A549 (cell line): ENCODE results near the gene RRAGD. TPM values are rescaled to one million over a fixed set of nuclear protein-coding genes. Genes with fewer than 3 reads are reported as not detected.

Experiments
- ATAC-seq, 2 experiments: fragments of 200-7000 bp in 1 of 2; fragments of >200 bp in 1 of 2; cut with Nextera tagmentation in 1 of 2; cut with Tn5 transposase in 1 of 2; 3 replicates each; pipeline versions ENCODE4 v1.8.0 to v1.9.1; 2018 to 2020; ENCODE audit warnings: mild to moderate bottlenecking in 1 of 2, moderate library complexity in 1 of 2
- CTCF ChIA-PET: fragments of 300-600 bp; sonication (Branson Sonifier 250); formaldehyde crosslinking; extraction: SDS; loops from one replicate; lab custom pipeline; 2021; ENCODE audit warnings: antibody characterized with exemption, inconsistent platforms; lab: Yijun Ruan, JAX
- POLR2A ChIA-PET: fragments of 350-600 bp; formaldehyde crosslinking; extraction: SDS; loops from one replicate; lab custom pipeline; 2021; ENCODE audit warnings: antibody characterized with exemption, inconsistent platforms; lab: Yijun Ruan, JAX
- DNase-seq, 2 experiments: peaks; one replicate each; pipeline versions ENCODE4 v3.0.0 to v3.0.0-alpha.2; 2011 to 2016; ENCODE audit warnings: low read depth in 1 of 2, low spot score in 1 of 2
- FAIRE-seq: peaks from 2 replicates; lab custom pipeline; 2011; peaks lifted over from hg19 to GRCh38; lab: Jason Lieb, UNC
- H3K27ac ChIP-seq, 2 experiments: fragments of >200 bp; sonication (Bioruptor Twin); formaldehyde crosslinking; 3 replicates each; pipeline ENCODE4 v1.5.1; 2016 to 2017
- H3K4me1 ChIP-seq: fragments of >200 bp; sonication (Bioruptor Twin); formaldehyde crosslinking; 3 replicates; pipeline ENCODE4 v1.6.1; 2016
- H3K4me2 ChIP-seq: fragments of >200 bp; sonication (Bioruptor Twin); formaldehyde crosslinking; 3 replicates; pipeline ENCODE4 v1.6.1; 2016
- H3K4me3 ChIP-seq: fragments of >200 bp; sonication (Bioruptor Twin); formaldehyde crosslinking; 3 replicates; pipeline ENCODE4 v1.5.1; 2016
- H3K9me3 ChIP-seq: fragments of >200 bp; sonication (Bioruptor Twin); formaldehyde crosslinking; 3 replicates; pipeline ENCODE4 v1.6.1; 2016
- ATOH8 ChIP-seq: fragments of 250-450 bp; sonication (Bioruptor Pico); IDR thresholded peaks from 2 replicates; pipeline ENCODE4 v1.5.0; 2020; ENCODE audit warnings: low read depth, mild to moderate bottlenecking, moderate library complexity
- BHLHE40 ChIP-seq: IDR thresholded peaks from 2 replicates; pipeline ENCODE4 v1.6.1; 2012; ENCODE audit warnings: low read depth, low read length, inconsistent platforms
- CBX8 ChIP-seq: fragments of 200-600 bp; sonication (generic); IDR thresholded peaks from 2 replicates; pipeline ENCODE4 v1.6.1; 2016
- CHD2 ChIP-seq: fragments of 150-350 bp; IDR thresholded peaks from 2 replicates; pipeline ENCODE4 v1.6.1; 2014; ENCODE audit warnings: low read length; ENCODE audit not compliant: partially characterized antibody
- EHMT2 ChIP-seq: fragments of 200-600 bp; sonication (generic); IDR thresholded peaks from 2 replicates; pipeline ENCODE4 v1.6.1; 2016; ENCODE audit warnings: antibody characterized with exemption, low read depth, mild to moderate bottlenecking, moderate library complexity
- ELK1 ChIP-seq: fragments of 150-350 bp; IDR thresholded peaks from 2 replicates; pipeline ENCODE4 v1.6.1; 2014; ENCODE audit warnings: low read depth, mild to moderate bottlenecking, low read length
- ESRRA ChIP-seq: fragments of 150-350 bp; IDR thresholded peaks from 2 replicates; pipeline ENCODE4 v1.6.1; 2014; ENCODE audit warnings: mild to moderate bottlenecking, low read length, borderline replicate concordance
- FOSL2 ChIP-seq, 2 experiments: fragments of 450-650 bp in 1 of 2; fragments of >200 bp in 1 of 2; sonication (Bioruptor Twin) in 1 of 2; formaldehyde crosslinking; IDR thresholded peaks; 2 replicates each; pipeline versions ENCODE4 v1.5.0 to v1.6.1; 2016 to 2020; ENCODE audit warnings: mild to moderate bottlenecking in 1 of 2, moderate library complexity in 1 of 2
- FOXS1 ChIP-seq: fragments of 250-450 bp; sonication (Bioruptor Pico); IDR thresholded peaks from 2 replicates; pipeline ENCODE4 v1.5.0; 2020; ENCODE audit warnings: mild to moderate bottlenecking, moderate library complexity
- HDAC2 ChIP-seq: fragments of 200-600 bp; sonication (generic); IDR thresholded peaks from 2 replicates; pipeline ENCODE4 v1.6.1; 2016
- HES2 ChIP-seq: fragments of >200 bp; sonication (Bioruptor Twin); formaldehyde crosslinking; IDR thresholded peaks from 2 replicates; pipeline ENCODE4 v1.6.1; 2016
- HEYL ChIP-seq: fragments of 250-450 bp; sonication (Bioruptor Pico); IDR thresholded peaks from 2 replicates; pipeline ENCODE4 v1.8.0; 2021; ENCODE audit warnings: mild to moderate bottlenecking, moderate library complexity
- HMGXB4 ChIP-seq: fragments of 250-450 bp; sonication (Bioruptor Pico); IDR thresholded peaks from 2 replicates; pipeline ENCODE4 v1.5.0; 2021; ENCODE audit warnings: mild to moderate bottlenecking, moderate library complexity, borderline replicate concordance
- HOXA7 ChIP-seq: fragments of 250-450 bp; sonication (Bioruptor Pico); IDR thresholded peaks from 2 replicates; pipeline ENCODE4 v1.5.0; 2020; ENCODE audit warnings: mild to moderate bottlenecking, moderate library complexity
- KDM1A ChIP-seq: fragments of 200-600 bp; sonication (generic); IDR thresholded peaks from 2 replicates; pipeline ENCODE4 v1.6.1; 2016; ENCODE audit warnings: low read depth, mild to moderate bottlenecking
- KDM5A ChIP-seq: fragments of 200-600 bp; sonication (generic); IDR thresholded peaks from 2 replicates; pipeline ENCODE4 v1.6.1; 2016; ENCODE audit warnings: antibody characterized with exemption, mild to moderate bottlenecking
- MAFK ChIP-seq: fragments of 450-650 bp; IDR thresholded peaks from 2 replicates; pipeline ENCODE4 v1.6.1; 2014; ENCODE audit not compliant: partially characterized antibody
- NFE2L2 ChIP-seq: fragments of 150-350 bp; conservative IDR thresholded peaks from 2 replicates; pipeline ENCODE4 v1.6.1; 2014; ENCODE audit warnings: low read length
- NR3C1 ChIP-seq: fragments of >200 bp; sonication (Bioruptor Twin); formaldehyde crosslinking; IDR thresholded peaks from 3 replicates; pipeline ENCODE4 v1.6.1; 2017
- POLR2A ChIP-seq: IDR thresholded peaks from 2 replicates; pipeline ENCODE4 v1.6.1; 2012; ENCODE audit warnings: mild to moderate bottlenecking, low read length
- RCOR1 ChIP-seq: fragments of 150-350 bp; IDR thresholded peaks from 2 replicates; pipeline ENCODE4 v1.6.1; 2014; ENCODE audit warnings: antibody characterized with exemption, low read length, low read depth
- SMC3 ChIP-seq: fragments of >200 bp; sonication (Bioruptor Twin); formaldehyde crosslinking; IDR thresholded peaks from 3 replicates; pipeline ENCODE4 v1.6.1; 2018; ENCODE audit warnings: inconsistent platforms
- TP53 ChIP-seq: fragments of 250-450 bp; sonication (Bioruptor Pico); IDR thresholded peaks from 2 replicates; pipeline ENCODE4 v1.5.0; 2021; ENCODE audit warnings: mild to moderate bottlenecking, moderate library complexity
- ZC3H11A ChIP-seq: fragments of 450-650 bp; IDR thresholded peaks from 2 replicates; pipeline ENCODE4 v1.6.1; 2014; ENCODE audit warnings: antibody characterized with exemption, mild to moderate bottlenecking
- ZFP36 ChIP-seq: fragments of 450-650 bp; IDR thresholded peaks from 2 replicates; pipeline ENCODE4 v1.6.1; 2014; ENCODE audit warnings: borderline replicate concordance; ENCODE audit not compliant: partially characterized antibody
- WGBS: methylation state at CpG from one replicate; pipeline ENCODE4 v1.1.6; 2017; ENCODE audit errors: missing lambda C conversion rate; 5-methylcytosine and 5-hydroxymethylcytosine counted together
- polyA plus RNA-seq, 4 experiments: library from polyadenylated mRNA; depleted of rRNA in 3 of 4; stranded (reverse); fragments of >200 nt; fragmentation: RNase III in 1 of 4; extraction: RNeasy Plus Mini Kit Qiagen cat#74134 plus additional on column Dnase treatment in 1 of 4; gene quantifications; 2 replicates in 3 of 4; 3 replicates in 1 of 4; pipeline ENCODE4 v1.2.3, GENCODE V29; 2011 to 2017

The RRAGD gene
- polyA plus RNA-seq, 2 of the 4 experiments (the other 2 are of a cell fraction): 0.72 to 1.2 TPM

GRCh38 chr6:89385846-89386245, 26.2 kb downstream of the RRAGD start (continued):
- TF ChIP-seq CHD2: no peak
- no peak for TF ChIP-seq CBX8
- no peak for TF ChIP-seq EHMT2
- no peak for TF ChIP-seq HMGXB4 (CRISPR knock-in tag)
- TF ChIP-seq HEYL (CRISPR knock-in tag): no peak
- no peak for TF ChIP-seq KDM1A
- no peak for TF ChIP-seq FOXS1 (CRISPR knock-in tag)
- TF ChIP-seq SMC3: no peak

GRCh38 chr6:89385156-89385667, 26.9 kb downstream of the RRAGD start:
- CTCF ChIA-PET: interaction anchor here (1.3 to 3.9 kb wide), 2 partner anchors 13 to 16 kb away, joined by 4 to 21 read pairs; no protein-coding TSS in a partner anchor
- Histone ChIP-seq H3K4me3 (no peak overlapping the region), H3K9me3 (no peaks in the 10 kb centered on the region), H3K4me1 (no peaks in the 10 kb centered on the region), H3K4me2 (no peak overlapping the region), H3K27ac (no peak overlapping the region)
- POLR2A ChIA-PET: no interaction called here
- DNase-seq (peak in 1 of 2 experiments; percentile 7), ATAC-seq (no peak), FAIRE-seq (no peak)
- WGBS: 68% methylated on average over 5 of the region's 5 CpGs
- TF ChIP-seq ZC3H11A: no peak
- no peak for TF ChIP-seq ELK1
- TF ChIP-seq FOSL2 (IDR thresholded peaks at IDR 0.05): no peak
- peak; percentile 51 for TF ChIP-seq FOSL2 (CRISPR knock-in tag; IDR thresholded peaks at IDR 0.05)
- no peak for TF ChIP-seq NR3C1
- no peak for TF ChIP-seq ESRRA
- peak; percentile 79 for TF ChIP-seq MAFK
- no peak for TF ChIP-seq POLR2A
- no peak for TF ChIP-seq HDAC2
- TF ChIP-seq KDM5A: no peak
- TF ChIP-seq RCOR1: no peak
- TF ChIP-seq, all 56 proteins: peak for 2

- ATAC-seq: no peak
- Histone ChIP-seq H3K4me1 (no peaks in the 10 kb centered on the region), H3K4me3 (no peak overlapping the region), H3K9me3 (no peaks in the 10 kb centered on the region), H3K27ac (no peak overlapping the region), H3K4me2 (no peak overlapping the region)
- 38% methylated on average over 2 of the region's 2 CpGs for WGBS
- no peak for FAIRE-seq
- CTCF ChIA-PET: interaction anchor here (1.4 kb wide), 1 partner anchor 9 kb away, joined by 5 read pairs; no protein-coding TSS in a partner anchor
- no peak for DNase-seq
- TF ChIP-seq HES2: no peak
- TF ChIP-seq HOXA7: no peak
- TF ChIP-seq ATOH8: no peak
- no peak for TF ChIP-seq FOSL2 (IDR thresholded peaks at IDR 0.05)
- TF ChIP-seq FOSL2 (CRISPR knock-in tag; IDR thresholded peaks at IDR 0.05): no peak
- TF ChIP-seq TP53 (CRISPR knock-in tag): no peak
- no peak for TF ChIP-seq KDM1A
- no peak for TF ChIP-seq BHLHE40
- no peak for TF ChIP-seq FOXS1 (CRISPR knock-in tag)
- TF ChIP-seq ESRRA: no peak
- TF ChIP-seq NFE2L2: no peak
- TF ChIP-seq MAFK: no peak
- TF ChIP-seq ZFP36: no peak
- POLR2A ChIA-PET: no interaction called here
These were observed 31.0 kb downstream of the RRAGD start for GRCh38 chr6:89381031-89381430.
